Stimulated activated CD8-positive, alpha-beta memory T cell treated with anti-CD3 and anti-CD28 coated beads, Interleukin-7, amount 100 ng/mL, for 1 hour (primary cell): ENCODE measurements around the gene GPRC5B.

Source experiments
- DNase-seq, 2 donors: peaks; one replicate each; pipeline ENCODE4 v3.0.0-alpha.2; 2020; ENCODE audit warnings: low read depth in 2 of 2

GPRC5B gene

DNA sequence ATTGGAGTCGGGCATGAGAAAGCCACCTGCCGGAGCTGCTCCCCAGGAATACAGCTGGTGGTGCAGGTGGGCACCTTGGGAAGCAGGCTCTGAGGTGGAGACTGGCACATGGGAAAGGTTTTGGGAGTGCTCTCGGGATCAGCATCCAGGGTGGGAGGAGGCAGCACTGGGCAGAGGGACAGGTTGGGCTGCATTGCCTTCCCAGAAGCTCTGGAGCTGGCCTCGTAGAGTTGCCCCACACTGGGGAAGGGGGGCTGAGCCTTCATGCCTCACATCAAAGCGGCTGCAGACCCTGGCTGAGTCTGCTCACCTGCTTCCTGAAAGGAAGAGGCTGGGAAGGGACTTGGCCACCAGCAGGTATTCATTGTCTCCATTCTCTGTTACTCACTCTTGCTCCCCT is 13.5 kb upstream of the GPRC5B start:
- no peak for DNase-seq

DNA sequence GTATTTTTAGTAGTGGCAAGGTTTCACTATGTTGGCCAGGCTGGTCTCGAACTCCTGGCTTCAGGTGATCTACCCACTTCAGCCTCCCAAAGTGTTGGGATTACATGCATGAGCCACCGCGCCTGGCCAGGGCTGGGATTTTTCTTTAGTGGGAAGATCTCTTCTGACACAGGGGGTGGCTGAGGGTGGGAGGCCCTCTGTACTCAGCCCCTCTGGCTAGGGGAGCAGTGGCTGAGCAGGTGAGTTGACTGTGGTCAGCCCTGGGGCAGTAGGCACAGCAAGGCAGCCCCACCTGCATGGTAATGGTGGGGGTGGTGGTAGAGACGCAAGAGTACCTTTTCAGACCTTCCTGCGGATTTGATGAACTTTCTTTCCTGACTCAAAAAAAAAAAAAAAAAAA is 12.3 kb upstream of the GPRC5B start:
- DNase-seq = no peak

DNA sequence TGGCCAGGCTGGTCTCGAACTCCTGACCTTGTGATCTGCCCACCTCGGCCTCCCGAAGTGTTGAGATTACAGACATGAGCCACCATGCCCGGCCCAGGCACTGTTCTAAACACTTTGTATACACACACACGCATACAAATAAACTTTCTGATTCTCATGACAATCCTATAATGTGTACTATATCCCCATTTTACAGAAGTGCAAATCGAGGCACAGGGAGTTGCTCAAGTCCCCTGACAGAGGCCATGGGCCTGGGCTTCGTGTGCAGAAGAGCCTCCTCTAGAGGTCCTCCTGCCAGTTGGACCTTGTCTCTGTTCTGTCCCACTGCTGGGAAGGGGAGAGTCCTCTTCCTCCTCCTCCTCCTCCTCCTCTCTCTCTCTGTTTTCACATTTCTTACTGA is 9.9 kb upstream of the GPRC5B start:
- no peak for DNase-seq

DNA sequence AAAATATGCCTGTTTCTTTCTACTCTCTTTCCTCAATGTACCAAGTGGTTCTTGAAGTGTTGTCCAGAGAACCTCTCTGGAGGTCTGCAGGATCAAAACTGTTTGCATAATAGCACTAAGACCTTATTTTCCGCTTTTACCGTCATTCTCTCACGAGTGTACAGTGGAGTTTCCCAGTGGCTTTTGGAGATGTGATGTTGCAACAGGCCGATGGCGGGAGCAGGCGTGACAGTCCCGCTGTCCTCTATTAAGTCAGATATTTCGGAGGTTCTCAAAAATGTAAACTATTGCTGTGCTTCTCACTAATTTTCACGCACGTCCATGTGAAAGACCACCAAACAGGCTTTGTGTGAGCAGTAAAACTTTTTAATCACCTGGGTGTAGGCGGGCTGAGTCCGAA is 8.3 kb upstream of the GPRC5B start:
- no peak for DNase-seq

DNA sequence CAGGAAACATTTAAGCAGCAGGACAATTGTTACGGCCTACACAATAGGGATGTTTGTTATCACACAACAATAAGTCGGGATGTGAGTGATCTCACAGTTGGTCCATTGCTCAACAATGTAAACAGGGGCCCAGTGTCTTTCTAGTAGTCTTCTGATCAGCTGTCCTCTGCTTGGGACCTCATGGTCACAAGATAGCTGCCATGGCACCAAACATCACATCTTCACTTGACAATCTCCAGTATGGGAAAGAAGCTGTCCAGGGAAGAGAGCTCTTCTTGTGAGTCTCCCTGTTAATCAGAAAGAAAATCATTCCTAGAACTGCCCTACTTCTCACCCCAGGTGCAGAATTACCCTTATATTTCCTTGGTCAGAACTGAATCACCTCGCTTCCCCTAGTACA is 6.3 kb upstream of the GPRC5B start:
- no peak for DNase-seq

DNA sequence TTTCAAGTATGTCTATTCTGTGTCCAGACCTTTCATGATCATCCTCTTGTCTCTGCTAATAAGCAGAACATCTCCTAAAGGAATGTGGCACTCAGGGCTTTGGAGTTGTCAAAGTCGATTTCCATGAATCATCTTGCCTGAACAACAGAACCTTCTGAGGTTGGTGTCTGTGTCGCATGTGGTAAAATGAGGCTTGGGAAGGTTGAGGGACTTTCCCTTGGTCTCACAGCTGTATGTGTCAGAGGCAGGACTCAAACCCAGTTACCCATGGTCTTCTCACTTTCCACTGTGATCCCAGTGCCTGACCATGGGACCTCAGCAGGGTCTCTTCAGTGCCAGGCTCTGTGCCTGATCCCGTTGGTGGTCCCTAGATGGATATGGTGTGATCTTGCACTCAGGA is 4.2 kb upstream of the GPRC5B start:
- DNase-seq = no peak

DNA sequence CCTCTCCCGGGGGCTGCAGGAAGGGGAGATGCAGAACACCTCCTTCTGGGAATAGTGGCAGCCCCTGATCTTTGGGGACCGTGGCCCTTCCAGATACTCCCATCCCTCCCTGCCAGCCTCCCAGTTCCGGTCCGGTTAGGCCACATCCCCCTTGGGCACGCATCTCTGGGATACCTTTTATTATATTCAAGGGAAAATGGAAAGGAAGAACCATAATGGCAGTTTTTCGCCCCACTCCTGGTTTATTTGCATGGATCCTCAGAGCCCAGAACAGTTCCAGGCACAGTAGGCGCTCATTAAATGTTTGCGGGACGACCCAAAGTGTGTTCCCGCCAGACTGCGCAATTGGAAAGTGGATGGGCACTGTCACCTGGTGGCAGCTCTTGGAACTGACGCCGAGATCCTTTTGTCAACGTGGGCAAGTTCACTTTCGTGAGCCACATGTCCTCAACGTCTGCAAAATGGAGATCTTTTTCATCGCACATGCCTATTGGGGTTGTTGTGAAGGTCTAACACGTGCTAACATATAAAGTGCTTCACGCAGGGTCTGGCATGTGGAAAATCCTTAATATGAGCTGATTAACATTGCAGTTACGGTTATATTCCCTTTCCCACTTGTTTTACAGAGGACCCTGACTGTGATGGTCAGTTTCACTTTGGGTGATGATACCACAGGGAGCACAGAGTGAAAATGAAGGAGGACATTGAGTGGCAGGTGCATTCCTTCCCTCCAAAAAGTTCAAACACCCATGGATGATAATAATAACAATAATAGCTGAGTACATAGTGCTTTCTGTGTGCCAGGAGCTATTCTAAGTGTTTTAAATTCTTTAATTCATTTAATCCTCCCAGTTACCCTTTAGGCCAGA is 1.7 kb upstream of the GPRC5B start:
- DNase-seq = peak; percentile 49 to 69

DNA sequence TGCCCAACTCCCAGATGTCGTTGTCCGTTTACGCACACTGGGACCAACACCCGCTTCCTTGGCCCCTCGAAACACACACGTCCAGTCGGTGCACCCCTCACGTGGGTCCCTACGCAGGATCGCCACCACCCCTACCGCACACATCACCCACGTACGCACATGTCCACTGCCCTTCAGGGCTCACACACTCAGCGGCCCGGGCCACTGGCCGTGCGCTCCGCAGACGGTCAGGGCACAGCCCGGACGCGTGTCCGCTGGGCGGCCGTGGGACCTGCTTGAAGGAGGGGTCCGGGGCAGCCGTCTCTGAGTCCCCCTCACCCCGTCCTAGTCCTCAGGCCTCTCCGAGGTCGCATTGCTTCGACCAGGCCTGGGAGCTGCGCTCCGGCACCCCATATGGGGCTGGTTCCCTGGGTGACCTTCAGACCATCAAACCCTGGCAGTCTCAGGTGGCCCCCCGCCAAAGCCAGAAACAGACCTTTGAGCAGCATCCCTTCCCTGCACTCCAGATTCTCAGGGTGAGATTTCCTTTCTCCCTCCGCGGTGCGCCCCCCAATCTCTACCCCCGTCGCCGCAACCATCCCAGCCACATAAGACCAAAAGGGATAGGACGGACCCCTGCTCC is 914 bp upstream of the GPRC5B start:
- DNase-seq = no peak

DNA sequence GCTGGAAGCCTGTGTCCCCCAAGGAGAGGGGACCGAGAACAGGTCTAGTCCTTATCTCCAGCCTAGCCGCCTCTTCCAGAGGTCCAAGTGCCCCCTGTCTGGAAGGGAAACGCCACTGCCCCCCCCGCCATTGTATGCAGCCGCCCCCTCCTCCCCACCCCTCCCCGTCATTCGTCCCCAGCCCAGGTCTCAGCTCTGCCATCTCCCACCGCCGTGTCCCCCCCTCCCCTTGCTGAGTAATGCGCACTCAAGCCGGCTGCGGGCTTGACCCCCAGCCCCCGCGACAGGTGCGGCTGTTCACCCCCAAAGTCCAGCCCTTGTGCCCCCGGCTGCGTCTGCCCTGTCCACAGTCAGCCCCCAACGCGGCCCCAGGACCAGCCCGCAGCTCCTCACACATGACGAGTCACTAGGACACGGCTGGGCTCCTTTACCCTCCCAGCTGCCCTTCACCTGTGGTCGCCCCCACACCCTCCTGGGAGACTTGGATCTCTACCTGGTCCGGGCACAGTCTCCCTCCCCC is 622 bp downstream of the GPRC5B start:
- DNase-seq = no peak

DNA sequence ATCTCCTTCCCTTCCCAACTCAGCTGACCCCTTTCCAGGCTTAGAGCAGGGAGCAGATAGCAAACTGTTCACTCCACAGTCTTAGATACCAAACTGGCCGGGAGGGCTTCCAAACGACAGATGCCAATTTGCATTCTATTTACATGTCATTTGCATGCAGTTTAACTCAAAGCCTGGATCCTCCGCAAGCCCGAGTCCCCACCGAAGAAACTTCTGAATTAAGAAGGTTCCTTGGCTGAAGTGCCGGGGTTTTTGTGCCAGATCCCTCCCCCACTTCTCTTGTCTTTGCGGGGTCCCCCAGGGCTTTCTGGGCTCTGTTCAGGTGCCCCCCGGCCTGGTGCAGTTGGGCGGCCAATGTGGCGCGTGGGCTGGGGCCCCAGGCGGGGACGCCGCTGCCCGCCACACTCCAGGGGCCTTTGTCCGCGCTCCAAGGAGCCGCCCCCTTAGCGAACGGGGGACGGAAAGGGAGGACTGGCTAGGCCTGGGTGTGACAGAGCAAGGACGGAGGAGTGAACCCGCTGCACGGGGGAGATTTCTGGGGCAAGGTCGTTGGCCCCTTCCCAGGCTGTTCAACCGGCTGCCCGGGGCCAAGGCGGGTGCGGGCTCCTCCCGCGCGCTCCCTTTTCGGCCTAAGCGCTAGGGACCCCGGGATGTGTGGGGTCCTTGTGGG is 1.2 kb downstream of the GPRC5B start:
- DNase-seq = no peak

DNA sequence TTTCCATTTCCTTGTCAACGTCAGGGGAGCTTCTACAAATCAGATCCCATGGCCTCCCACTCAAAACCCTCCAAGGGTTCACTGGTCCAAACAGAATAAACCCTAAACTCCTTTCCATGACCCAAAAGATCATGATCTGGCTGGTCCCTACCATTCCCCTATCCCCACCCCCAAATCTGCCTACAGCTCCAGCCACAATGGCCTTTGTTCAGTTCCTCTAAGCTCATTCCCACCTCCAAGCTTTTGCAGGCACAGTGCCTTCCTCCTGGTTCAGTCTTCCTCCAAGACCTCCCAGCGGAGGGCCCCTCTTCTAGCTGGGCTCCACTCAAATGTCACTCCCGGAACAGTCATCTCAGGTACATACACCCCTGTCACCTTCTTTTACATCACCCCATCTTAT is 2.0 kb downstream of the GPRC5B start:
- no peak for DNase-seq

DNA sequence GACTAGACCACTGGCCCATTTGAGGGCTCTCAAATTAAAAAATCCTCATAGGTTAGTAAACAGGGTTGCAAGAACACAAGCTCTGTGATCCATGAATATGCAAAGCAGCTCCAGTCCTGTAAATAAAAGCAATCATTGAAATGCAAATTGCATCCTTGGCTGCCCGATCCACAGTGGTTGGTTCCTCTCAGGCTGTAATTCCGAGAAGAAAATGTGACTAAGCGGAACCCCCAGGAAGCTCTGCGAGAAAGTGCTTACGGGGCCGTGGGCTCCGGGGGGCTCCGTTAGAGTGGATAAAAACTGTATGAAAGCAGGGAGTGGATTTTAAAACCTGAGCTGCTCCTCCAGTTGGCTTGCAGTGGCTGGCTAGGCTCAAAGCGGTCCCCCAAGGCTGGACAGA is 2.5 kb downstream of the GPRC5B start:
- no peak for DNase-seq

DNA sequence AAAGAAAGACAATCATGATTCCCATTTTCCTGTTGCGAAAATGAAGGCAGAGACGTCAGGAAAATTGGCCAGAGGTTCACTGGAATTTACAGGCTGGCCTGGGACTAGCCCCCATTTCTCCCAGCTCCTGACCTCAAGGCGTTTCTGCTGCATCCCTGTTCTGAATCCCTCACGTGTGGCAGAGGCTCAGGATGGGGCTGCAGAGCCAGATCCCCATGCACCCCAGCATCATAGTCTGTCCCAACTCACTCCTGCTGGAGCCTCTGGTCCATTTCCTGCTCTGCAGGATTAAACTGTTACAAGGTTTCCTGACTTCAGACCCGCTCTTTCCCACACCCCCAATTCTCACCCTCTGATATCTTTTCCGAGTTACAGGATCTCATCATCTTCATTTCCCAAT is 2.9 kb downstream of the GPRC5B start:
- DNase-seq = no peak

DNA sequence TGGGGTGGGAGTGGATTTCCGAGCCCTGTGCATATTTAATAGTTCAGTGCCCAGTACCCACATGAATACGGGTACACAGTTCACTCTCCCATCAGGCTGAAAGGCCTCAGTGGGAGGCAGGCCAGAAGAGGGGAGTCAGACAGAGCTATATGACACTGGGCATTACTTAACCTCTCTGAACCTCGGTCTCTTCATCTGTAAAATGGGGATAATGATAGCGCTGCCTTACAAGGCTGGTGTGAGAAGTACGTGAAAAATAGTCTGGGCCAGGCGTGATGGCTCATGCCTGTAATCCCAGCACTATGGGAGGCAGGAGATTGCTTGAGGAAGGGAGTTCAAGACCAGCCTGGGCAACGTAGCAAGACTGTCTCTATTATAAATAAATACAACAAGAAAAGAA is 3.6 kb downstream of the GPRC5B start:
- no peak for DNase-seq

DNA sequence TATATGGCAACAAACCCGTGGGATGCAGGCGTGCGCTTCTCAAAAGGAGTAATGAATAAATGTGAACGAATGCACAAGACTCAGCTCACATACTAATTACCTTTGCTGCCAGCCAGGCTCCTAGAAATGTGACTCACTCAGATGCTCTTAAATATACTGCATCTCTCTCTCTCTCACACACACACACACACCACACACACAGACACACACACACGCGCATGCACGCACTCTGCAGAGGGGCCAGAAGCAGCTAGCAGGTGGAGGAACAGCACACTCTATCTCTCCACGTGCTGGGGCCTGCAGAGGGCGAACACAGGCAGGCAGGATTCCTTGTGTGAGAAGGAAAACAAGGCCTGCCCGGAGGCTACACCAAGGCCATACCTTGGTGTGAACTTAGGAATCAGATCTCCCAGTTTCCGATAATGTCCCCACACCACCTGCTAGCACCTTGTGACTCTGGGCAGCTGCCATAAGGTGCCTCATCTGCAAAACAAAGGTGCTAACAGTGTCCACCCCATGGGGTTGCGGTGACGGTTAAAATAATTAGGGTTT is 5.3 kb downstream of the GPRC5B start:
- DNase-seq = no peak

DNA sequence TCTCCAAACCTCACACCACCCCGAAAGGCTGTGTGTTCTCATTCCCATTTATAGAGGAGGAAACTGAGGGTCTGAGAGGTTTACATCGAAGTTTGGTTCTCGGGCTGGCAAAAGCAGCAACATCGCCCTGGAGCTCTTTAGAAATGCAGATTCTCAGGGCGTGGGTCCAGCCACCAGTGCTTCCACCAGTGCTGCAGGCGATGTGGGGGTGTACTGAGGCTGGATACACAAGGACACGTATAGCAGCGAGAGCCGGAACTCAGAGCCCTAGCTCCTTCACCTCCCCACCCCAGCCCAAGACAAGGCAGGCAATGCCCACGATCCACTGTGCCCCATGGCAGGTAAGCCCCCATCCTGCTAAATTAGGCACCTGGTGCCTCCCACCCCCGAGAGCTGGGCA is 5.9 kb downstream of the GPRC5B start:
- no peak for DNase-seq

DNA sequence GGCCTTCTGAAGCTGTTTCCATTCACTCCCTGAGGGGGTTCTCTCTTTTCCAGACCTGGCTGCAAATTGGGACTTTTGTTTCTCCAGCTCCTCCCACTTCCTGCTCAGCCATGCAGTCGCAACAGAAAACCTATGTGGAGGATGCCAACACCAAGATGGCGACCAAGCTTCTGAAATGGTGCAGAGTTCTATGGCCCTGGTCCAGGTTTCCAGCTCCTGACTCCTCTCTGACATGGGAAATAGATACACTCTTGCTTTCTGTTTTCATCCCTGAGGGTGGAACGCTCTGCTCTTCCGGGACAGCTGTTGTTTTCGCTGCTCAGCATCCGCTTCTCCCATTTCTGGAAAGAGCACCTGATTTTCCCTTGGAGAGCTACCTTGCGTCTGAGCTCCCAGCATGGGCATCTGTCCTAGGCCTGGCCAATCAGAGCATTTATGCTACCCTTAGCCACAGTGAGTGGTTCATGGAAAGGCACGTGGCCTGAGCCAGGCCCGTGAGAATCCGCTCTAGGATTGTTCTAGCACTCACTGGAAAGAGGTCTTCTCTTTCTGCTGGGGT is 8.1 kb downstream of the GPRC5B start:
- DNase-seq = no peak

DNA sequence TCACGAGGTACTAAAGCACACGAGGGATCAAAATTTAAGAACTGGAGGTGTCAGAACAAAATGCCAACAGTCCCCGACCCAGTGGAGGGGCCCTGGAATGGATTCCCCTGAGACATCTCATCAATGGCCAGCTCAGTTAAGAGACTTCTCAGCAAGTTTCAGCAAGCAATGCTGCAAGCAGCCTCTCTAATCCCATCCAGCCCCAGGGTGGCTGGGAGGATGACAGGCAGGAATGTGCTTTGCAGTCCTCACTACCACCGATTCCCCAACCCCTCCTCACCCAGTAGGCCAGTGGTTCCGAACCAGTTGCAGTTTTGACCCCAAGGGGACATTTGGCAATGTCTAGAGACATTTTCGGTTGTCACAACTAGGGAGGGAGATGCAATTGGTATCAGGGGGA is 8.7 kb downstream of the GPRC5B start:
- DNase-seq = no peak

DNA sequence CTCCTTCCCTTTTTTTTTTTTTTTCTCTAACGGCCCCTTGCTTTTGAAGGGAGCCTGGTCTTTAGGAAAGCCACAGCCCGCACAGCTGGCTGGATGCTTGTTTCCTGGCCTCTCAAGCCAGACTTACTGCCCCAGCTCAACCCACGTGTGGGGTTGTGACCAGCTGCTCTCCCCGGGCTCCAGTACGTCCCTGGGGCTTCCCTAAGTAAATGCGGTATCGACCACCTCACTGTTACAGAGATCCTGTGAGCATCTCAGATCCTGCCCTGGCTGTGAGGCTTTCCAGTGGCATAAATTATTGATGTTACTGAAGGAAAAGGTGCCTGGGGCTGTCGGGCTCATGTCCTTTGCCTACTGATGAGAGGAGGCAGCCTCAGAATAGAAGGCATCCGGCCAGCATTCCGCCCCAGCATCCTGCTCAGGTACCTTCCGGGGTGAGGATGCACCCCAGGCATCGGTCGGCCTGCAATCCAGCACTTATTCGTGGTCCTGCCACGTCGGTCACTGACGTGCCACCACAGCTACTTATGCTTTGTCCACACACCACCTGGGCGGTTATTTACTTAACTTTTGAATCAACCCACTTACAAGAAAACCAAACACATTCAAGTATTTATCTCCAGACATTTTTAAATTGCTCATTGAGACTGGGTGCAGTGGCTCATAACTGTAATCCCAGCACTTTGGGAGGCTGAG is 9.6 kb downstream of the GPRC5B start:
- no peak for DNase-seq

DNA sequence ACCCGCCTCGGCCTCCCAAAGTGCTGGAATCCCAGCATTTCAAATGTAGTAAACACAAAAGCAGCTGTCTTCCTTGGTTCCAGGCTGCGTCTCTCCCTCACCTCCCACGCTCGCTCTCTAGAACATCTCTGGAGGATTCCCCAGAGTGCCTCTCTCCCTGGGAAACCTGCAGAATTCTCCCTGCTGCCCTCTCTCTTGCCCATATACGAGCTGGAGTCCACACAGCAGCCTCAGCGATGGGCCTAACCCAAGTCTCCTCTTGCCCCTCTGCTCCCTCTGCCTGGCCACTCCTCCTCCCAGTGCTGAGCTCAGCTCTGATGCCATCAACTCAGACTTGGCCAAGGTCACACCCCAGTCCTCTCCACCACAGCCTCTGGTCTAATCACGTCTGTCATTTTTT is 10.6 kb downstream of the GPRC5B start:
- no peak for DNase-seq

DNA sequence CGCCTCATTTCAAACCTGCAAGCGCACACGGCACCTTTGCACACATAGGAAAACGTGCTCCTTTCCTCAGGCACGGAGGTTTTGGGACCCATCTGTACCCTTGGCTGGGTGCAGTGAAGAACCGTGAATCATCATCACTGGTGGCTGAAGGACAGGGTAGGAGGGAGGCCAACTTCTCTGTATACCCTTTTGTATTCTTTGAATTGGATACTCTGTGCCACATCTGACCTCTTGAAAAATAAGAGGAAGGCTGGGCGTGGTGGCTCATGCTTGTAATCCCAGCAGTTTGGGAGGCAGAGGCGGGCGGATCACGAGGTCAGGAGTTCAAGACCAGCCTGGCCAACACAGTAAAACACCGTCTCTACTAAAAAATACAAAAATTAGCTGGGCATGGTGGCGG is 11.7 kb downstream of the GPRC5B start:
- no peak for DNase-seq
